HG03175 (cell line): Measurements from ENCODE around the gene TSNAXIP1.
"Not testable (repeated sequence)": the region's sequence is repeated elsewhere in the genome, so short reads cannot be mapped to it uniquely, and the experiment has no call there.

Experiments
- ATAC-seq: cut with Tn5 transposase; IDR thresholded peaks from one replicate; pipeline ENCODE4 v1.9.1; 2021; ENCODE audit warnings: mild to moderate bottlenecking, moderate library complexity; ENCODE audit not compliant: unreplicated experiment

The TSNAXIP1 gene

DNA sequence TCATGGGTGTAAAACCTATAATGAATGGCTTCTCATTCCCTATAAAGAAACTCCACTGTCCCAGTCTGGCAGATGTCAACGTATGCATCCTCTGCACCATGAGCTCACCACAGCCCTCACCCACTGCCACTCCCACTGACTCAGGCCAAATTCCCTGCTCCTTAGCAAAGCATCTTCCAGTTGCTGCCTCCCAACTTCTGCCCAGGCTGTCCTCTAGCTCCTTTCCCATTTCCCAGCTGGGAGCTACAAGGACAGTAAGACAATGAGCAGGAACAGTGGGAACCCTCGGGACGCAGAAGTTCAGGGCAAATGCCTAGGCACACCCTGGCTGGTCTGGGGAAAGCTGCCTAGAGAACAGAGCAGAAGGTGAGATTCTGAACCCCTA lies 26.3 kb downstream of the TSNAXIP1 start:
- ATAC-seq = no peak

- peak; percentile 97 for ATAC-seq
Measured at GRCh38 chr16:67833415-67834241, 26.9 kb downstream of the TSNAXIP1 start.

DNA sequence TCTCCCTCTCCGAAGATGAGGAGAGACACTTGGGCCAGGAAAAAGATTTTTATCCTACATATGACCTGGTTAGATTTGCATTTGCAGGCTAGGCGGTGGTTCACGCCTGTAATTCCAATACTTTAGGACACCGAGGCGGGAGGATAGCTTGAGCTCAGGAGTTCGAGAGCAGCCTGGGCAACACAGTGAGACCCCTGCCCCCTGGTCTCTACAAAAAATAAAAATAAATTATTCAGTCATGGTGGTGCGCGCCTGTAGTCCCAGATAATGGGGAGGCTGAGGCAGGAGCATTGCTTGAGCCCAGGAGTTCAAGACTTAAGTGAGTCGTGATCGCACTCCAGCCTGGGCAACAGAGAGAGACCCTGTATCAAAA lies 27.5 kb downstream of the TSNAXIP1 start:
- no peak for ATAC-seq

- ATAC-seq = not testable (repeated sequence)
Measured at GRCh38 chr16:67837190-67837589, 30.5 kb downstream of the TSNAXIP1 start.

DNA sequence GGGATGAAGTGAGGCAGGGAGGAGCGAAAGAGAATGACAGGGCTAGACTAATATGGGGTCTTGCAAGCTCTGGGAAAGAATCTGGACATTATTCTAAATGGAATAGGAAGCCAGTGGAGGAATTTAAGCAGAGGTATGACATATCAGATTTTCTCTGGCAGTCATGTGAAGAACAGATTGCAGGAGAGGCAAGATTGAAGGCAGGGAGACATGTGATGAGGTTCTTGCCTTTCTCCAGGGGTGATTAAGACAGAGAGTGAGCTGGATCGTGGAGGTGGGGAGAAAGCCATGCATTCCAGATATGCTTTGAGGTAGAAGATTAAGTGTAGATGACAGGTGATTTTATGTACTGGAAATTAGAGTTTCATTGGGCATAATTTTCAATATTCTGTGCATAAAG lies 31.1 kb downstream of the TSNAXIP1 start:
- ATAC-seq = no peak

- no peak for ATAC-seq
Measured at GRCh38 chr16:67841198-67841815, 34.6 kb downstream of the TSNAXIP1 start.

DNA sequence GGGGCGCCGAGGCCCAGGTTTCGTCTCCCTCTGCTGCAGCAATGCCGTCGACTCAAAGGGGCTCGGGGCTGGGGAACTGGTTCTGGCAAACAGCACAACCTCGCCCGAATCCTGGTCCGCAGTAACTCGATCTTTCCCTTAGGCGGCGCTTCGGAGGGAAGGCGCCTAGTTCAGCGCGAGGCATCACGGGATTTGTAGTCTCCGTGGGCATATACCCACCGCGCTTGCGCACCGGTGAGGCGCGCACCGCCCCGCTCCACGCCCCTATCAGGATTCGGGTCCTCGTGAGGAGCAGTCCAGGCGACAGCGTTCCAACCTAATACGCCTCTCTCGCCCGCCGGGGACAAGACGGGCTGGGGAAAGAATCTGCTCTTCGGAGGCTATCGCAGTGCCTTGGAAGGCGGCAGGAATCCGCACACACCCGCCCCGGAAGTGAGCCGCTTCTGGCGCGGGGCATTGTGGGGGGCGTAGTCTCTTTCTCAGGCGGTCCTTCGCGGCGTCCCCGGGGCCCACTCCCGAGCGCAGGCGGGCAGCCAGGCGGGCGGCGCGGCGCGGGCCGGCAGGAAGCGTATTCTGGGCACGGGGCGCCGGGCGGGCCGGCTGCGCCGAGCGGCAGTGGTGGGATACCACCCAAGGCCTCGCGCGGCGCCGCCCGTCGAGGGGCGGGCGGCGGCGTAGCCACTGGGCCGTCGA lies 35.3 kb downstream of the TSNAXIP1 start, which contains the start of gene THAP11:
Gene THAP11 (plus strand): TSS at position 505 of the 693 bp plus-strand sequence. CDS start 235 bp downstream, outside the sequence.
- ATAC-seq = peak; percentile 41

DNA sequence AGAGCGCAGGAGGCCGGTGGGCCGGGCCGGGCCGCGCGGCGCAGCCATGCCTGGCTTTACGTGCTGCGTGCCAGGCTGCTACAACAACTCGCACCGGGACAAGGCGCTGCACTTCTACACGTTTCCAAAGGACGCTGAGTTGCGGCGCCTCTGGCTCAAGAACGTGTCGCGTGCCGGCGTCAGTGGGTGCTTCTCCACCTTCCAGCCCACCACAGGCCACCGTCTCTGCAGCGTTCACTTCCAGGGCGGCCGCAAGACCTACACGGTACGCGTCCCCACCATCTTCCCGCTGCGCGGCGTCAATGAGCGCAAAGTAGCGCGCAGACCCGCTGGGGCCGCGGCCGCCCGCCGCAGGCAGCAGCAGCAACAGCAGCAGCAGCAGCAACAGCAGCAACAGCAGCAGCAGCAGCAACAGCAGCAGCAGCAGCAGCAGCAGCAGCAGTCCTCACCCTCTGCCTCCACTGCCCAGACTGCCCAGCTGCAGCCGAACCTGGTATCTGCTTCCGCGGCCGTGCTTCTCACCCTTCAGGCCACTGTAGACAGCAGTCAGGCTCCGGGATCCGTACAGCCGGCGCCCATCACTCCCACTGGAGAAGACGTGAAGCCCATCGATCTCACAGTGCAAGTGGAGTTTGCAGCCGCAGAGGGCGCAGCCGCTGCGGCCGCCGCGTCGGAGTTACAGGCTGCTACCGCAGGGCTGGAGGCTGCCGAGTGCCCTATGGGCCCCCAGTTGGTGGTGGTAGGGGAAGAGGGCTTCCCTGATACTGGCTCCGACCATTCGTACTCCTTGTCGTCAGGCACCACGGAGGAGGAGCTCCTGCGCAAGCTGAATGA lies 36.0 kb downstream of the TSNAXIP1 start:
- peak; percentile 8 for ATAC-seq

GRCh38 chr16:67843343-67843765 lies 36.7 kb downstream of the TSNAXIP1 start:
- no peak for ATAC-seq

- ATAC-seq = no peak
Measured at GRCh38 chr16:67844497-67844896, 37.8 kb downstream of the TSNAXIP1 start.

DNA sequence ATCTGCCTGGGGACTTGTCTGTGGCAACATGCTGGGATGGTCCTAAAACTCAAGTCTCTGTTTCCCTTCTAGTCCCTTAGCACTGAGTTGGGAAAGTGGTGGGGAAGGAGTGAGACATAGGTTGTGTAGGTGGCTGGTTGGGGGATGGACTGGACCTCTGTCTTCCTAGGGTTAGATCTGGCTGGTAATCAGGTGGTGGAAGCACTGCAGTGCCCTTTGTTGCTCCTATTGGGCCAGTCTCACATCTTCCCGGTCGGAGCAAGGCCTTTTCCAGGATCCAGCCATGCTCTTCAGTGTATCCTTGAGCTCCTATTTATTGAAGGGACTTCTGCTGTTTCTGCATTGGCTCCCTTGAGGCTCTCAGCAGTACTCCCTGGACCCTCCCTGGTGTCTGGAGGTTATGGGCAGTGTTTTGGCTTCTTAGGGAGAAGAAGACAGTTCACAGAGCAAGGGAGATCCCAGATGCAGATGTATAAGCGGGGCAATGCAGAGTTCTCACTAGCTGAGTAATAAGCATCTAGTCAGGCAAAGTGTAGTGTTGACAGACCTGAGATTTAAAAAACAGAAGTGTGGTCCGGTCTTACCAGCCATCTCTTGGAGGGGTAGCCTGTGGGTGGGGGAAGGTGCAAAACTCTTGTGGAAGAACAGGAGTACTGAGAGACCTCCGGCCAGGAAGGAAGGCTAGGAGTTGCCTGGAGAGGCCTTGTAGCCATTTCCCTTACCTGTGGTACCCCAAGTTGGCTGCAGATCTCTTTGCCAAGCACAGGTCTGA lies 38.8 kb downstream of the TSNAXIP1 start:
- no peak for ATAC-seq

DNA sequence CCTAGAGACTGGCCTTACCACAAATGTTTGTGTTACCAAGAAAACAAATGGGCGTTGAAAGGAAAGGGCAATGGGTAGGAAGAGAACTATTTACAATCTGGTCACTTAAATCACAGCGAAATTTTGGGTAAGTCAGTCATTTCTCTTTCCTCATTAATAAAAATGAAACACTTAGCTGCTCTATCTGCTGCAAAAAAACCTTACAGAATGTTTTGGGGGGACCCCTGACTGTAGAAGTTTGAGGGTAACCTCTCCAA lies 39.3 kb downstream of the TSNAXIP1 start:
- ATAC-seq = no peak

DNA sequence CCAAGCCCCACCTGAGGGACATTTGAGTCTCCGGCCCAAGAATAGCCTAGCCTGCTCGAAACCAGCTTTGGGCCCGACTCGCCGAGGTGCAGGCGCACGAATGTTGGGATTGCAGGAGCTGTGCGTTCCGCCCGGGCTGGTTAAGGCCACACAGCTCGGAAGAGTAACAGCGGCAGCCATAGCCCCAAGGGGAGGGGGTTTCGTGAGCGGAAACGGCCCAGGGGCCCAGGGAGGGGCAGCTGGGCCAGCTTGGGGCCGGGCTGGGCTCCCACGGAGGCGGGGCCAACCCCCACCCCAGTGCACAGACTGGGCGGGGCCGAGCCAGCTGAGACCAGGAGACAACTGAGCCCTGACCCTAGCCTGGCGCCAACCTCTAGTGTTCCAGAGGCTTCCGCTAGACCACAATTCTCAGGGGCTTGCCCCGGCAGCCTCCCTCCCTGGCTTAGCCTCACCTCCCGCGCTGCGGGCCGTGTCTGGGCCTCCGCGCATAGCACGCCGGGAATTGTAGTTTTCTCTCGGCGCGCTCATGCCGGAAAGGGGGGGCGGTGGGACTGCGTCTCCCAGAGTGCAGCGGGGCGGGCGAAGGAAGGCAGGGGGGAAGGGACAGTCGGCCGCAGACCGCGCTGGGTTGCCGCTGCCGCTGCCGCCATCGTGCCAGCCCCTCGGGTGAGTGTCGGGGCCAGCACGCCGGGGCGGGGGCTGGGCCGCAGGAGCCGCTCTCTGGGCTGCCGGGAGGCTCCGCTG lies 39.8 kb downstream of the TSNAXIP1 start, which contains the start of gene NUTF2:
Gene NUTF2 (plus strand): TSS at position 614 of the 744 bp plus-strand sequence. CDS start 18,198 bp downstream, outside the sequence.
- ATAC-seq = peak; percentile 61

GRCh38 chr16:67847064-67847861 lies 40.6 kb downstream of the TSNAXIP1 start, which contains the start of gene CENPT:
CENPT (minus strand) TSS chr16:67847693; CDS start chr16:67833859, 13,834 bp downstream.
- peak; percentile 38 for ATAC-seq

DNA sequence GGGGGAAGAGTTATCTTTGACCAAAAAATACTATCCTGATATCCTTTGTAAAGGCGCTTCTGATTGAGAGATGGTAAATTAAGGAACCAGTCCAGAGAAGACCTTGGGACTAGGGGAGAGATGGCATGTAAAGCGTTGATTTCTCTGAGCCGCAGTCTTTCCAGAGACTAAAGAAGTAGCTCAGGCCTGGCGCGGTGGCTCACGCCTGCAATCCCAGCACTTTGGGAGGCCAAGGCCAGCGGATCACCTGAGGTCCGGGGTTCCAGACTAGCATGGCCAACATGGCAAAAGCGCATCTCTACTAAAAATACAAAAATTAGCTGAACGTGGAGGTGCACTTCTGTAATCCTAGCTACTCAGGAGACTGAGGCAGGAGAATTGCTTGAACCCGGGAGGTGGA lies 41.4 kb downstream of the TSNAXIP1 start:
- ATAC-seq = no peak

- no peak for ATAC-seq
Measured at GRCh38 chr16:67853670-67854069, 47.0 kb downstream of the TSNAXIP1 start.

- ATAC-seq = no peak
Measured at GRCh38 chr16:67855789-67856188, 49.1 kb downstream of the TSNAXIP1 start.

- ATAC-seq = no peak
Measured at GRCh38 chr16:67856927-67857546, 50.3 kb downstream of the TSNAXIP1 start.
